ENCODE results near the gene CRYBB2. TPM values are rescaled to one million over a fixed set of nuclear protein-coding genes. Genes with fewer than 3 reads are reported as not detected.

Gene CRYBB2
- total RNA-seq, 5 donors from 2014 or later (not counting 1 experiment from before 2014, with no cell fraction given): not detected

DNA sequence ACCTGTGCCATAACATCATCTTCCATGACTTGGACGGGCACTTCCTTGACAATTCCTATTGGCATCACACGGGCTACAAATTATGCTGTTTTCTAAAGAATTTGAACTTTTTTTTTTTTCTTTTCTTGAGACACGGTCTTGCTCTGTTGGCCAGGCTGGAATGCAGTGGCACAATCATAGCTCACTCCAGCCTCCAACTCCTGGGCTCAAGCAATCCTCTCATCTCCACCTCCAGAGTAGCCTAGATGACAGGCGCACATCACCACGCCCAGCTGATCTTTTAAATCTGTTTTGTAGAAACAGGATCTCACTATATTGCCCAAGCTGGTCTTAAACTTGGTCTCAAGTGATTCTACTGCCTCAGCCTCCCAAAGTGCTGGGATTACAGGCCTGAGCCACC, 23.1 kb upstream of the CRYBB2 start:
- DNase-seq (no peak), ATAC-seq (replicated peaks in 1 of 4) (no peak)
- H3K27ac Mint-ChIP-seq: no peak overlapping the region
- H3K27me3 Mint-ChIP-seq: no peaks in the 10 kb centered on the region
- H3K36me3 ChIP-seq (ENCODE audit: control insufficient read depth in 2 of 2, extremely low read depth in 1 of 2, insufficient read depth in 1 of 2, low read length in 1 of 2): peaks cover 11 to 22% of the 10 kb centered on the region in 2 donors
- 93% methylated on average over 5 of the region's 5 CpGs for WGBS (ENCODE audit: insufficient coverage)
- H3K9me3 Mint-ChIP-seq: no peaks in the 10 kb centered on the region
- peaks cover 35% of the 10 kb centered on the region for H3K36me3 Mint-ChIP-seq
- no peaks in the 10 kb centered on the region for H3K27me3 ChIP-seq (replicated peaks in 1 of 2; ENCODE audit: control insufficient read depth in 2 of 2, extremely low read depth in 1 of 2, insufficient read depth in 2 of 2, low read length in 1 of 2)
- no peaks in the 10 kb centered on the region for H3K9me3 ChIP-seq
- H3K4me1 ChIP-seq (ENCODE audit: control insufficient read depth in 1 of 2, extremely low read depth in 1 of 2, insufficient read depth in 2 of 2, low read length in 2 of 2): no peaks in the 10 kb centered on the region
- H3K27ac ChIP-seq (ENCODE audit: low read length): no peak overlapping the region
- H3K4me1 Mint-ChIP-seq: no peaks in the 10 kb centered on the region
- H3K4me3 Mint-ChIP-seq: no peak overlapping the region
- CTCF ChIA-PET: interaction anchor here in 1 of 2 donors (0.6 kb wide), 1 partner anchor 27 kb away, joined by 4 read pairs; no protein-coding TSS in a partner anchor
- POLR2A ChIA-PET: no interaction called here
- H3K4me3 ChIP-seq (ENCODE audit: control insufficient read depth in 1 of 2, extremely low read depth in 1 of 2, low read length in 1 of 2): no peak overlapping the region

DNA sequence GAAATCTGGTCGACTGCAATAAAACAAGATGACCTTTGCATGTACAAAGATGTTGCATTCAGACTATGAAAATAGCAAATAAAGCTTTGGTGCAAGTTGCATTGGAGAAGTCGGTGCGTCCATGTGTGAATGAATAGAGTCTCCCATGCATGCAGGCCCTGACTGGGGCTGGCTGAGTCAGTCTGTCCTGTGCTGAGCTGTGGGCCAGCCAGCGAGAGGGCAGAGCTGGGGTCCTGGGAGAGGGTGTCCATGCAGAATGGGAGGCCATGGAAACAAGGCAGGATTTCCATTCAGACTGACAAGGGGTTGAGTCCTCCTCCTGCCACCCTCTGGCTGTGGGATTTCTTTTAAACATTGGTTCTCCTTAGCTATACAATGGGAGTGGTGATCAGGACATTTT, 22.1 kb upstream of the CRYBB2 start:
- Mint-ChIP-seq H3K4me1 (no peaks in the 10 kb centered on the region), H3K27me3 (no peaks in the 10 kb centered on the region), H3K9me3 (no peaks in the 10 kb centered on the region), H3K4me3 (no peak overlapping the region), H3K36me3 (peaks cover 32% of the 10 kb centered on the region), H3K27ac (no peak overlapping the region)
- no peaks in the 10 kb centered on the region for H3K27me3 ChIP-seq (replicated peaks in 1 of 2; ENCODE audit: control insufficient read depth in 2 of 2, extremely low read depth in 1 of 2, insufficient read depth in 2 of 2, low read length in 1 of 2)
- 92% methylated on average over 3 of the region's 4 CpGs for WGBS (ENCODE audit: insufficient coverage)
- no peaks in the 10 kb centered on the region for H3K4me1 ChIP-seq (ENCODE audit: control insufficient read depth in 1 of 2, extremely low read depth in 1 of 2, insufficient read depth in 2 of 2, low read length in 2 of 2)
- ATAC-seq (replicated peaks in 1 of 4): no peak
- POLR2A ChIA-PET: interaction anchor here in 1 of 2 donors (0.6 kb wide), 1 partner anchor 9 kb away, joined by 7 read pairs; no protein-coding TSS in a partner anchor
- CTCF ChIA-PET: no interaction called here
- H3K4me3 ChIP-seq (ENCODE audit: control insufficient read depth in 1 of 2, extremely low read depth in 1 of 2, low read length in 1 of 2): no peak overlapping the region
- DNase-seq: no peak
- H3K36me3 ChIP-seq (ENCODE audit: control insufficient read depth in 2 of 2, extremely low read depth in 1 of 2, insufficient read depth in 1 of 2, low read length in 1 of 2): peaks cover 9 to 17% of the 10 kb centered on the region in 2 donors
- no peak overlapping the region for H3K27ac ChIP-seq (ENCODE audit: low read length)
- H3K9me3 ChIP-seq: no peaks in the 10 kb centered on the region

DNA sequence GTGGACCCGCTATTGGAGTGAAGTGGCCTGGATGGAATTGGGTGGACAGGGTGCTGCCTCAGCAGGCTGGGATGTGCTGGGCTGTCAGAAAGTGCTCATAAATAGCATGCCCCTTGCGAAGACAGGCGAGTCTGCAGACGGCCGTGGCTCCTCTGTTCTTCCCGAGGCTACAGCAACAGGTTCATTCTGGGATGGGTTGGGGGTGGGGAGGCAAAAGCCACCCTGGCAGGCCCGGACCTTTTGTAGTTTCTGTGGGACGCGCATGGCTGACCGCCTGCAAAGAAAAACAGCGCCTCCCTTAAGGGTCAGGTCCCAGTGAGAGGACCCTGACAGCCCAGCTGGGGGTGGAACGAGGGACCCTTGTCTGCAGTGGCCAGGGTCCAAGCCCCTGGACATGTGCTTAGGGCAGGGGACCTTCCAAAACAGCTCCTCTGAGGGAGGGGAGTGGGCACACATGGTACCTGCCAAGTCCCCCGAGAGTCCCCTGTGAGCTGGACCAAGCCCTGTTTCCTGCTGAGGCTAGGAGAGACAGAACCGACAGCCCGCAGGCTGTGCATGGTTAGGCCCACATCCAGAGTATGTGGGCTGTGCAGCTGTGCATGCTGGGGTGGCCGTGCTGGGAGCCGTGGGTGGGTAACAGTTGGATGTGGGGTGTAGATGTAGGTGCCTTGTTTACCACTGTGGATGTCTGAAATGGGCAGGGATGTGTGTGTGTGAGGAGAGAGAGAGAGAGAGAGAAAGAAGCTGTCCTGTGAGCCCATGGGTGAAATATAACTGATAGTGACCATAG, 19.5 kb upstream of the CRYBB2 start, which contains the start of gene CRYBB3:
Gene CRYBB3 (plus strand): TSS at position 128 of the 790 bp plus-strand sequence. CDS start 1,539 bp downstream, outside the sequence.
- ChIA-PET CTCF (no interaction called here), POLR2A (no interaction called here)
- no peak for ATAC-seq (replicated peaks in 1 of 4)
- no peaks in the 10 kb centered on the region for H3K9me3 Mint-ChIP-seq
- no peak within 1 kb of the TSS for H3K27ac Mint-ChIP-seq
- Histone ChIP-seq H3K4me1 (ENCODE audit: control insufficient read depth in 1 of 2, extremely low read depth in 1 of 2, insufficient read depth in 2 of 2, low read length in 2 of 2) (no peaks in the 10 kb centered on the region), H3K36me3 (ENCODE audit: control insufficient read depth in 2 of 2, extremely low read depth in 1 of 2, insufficient read depth in 1 of 2, low read length in 1 of 2) (peaks cover 0 to 5% of the 10 kb centered on the region in 2 donors), H3K4me3 (ENCODE audit: control insufficient read depth in 1 of 2, extremely low read depth in 1 of 2, low read length in 1 of 2) (no peak within 1 kb of the TSS), H3K9me3 (no peaks in the 10 kb centered on the region), H3K27ac (ENCODE audit: low read length) (no peak within 1 kb of the TSS), H3K27me3 (replicated peaks in 1 of 2; ENCODE audit: control insufficient read depth in 2 of 2, extremely low read depth in 1 of 2, insufficient read depth in 2 of 2, low read length in 1 of 2) (no peaks in the 10 kb centered on the region)
- no peak within 1 kb of the TSS for H3K4me3 Mint-ChIP-seq
- no peak for DNase-seq
- peaks cover 15% of the 10 kb centered on the region for H3K36me3 Mint-ChIP-seq
- H3K4me1 Mint-ChIP-seq: no peaks in the 10 kb centered on the region
- 81% methylated on average over 17 of the region's 17 CpGs for WGBS (ENCODE audit: insufficient coverage)
- H3K27me3 Mint-ChIP-seq: no peaks in the 10 kb centered on the region

DNA sequence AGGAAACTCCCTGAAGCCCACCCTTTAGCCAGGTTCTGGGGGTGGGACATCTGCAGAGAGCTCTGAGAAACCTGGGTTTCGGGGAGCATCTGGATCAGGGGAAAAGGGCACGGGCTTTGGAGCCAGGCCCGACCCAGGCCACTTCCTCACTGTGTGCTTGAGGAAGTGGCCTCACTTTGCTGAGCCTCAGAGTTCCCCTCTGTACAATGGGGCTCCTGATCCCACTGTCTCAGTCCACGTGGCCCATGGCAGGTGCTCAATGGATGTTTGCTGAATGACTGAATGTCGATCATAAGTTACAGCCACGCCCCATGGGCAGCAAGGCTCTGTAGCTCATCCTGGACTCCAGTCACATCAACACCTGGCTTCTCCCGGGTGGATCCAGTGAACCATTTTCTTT, 18.5 kb upstream of the CRYBB2 start:
- H3K36me3 Mint-ChIP-seq: peaks cover 13% of the 10 kb centered on the region
- no peak overlapping the region for H3K27ac Mint-ChIP-seq
- peaks cover 0 to 5% of the 10 kb centered on the region in 2 donors for H3K36me3 ChIP-seq (ENCODE audit: control insufficient read depth in 2 of 2, extremely low read depth in 1 of 2, insufficient read depth in 1 of 2, low read length in 1 of 2)
- DNase-seq: no peak
- no peak overlapping the region for H3K4me3 ChIP-seq (ENCODE audit: control insufficient read depth in 1 of 2, extremely low read depth in 1 of 2, low read length in 1 of 2)
- ATAC-seq (replicated peaks in 1 of 4): no peak
- 57% methylated on average over 6 of the region's 7 CpGs for WGBS (ENCODE audit: insufficient coverage)
- no peaks in the 10 kb centered on the region for H3K27me3 ChIP-seq (replicated peaks in 1 of 2; ENCODE audit: control insufficient read depth in 2 of 2, extremely low read depth in 1 of 2, insufficient read depth in 2 of 2, low read length in 1 of 2)
- H3K4me1 Mint-ChIP-seq: no peaks in the 10 kb centered on the region
- ChIA-PET POLR2A (no interaction called here), CTCF (interaction anchor here in 1 of 2 donors (0.5 to 1.0 kb wide), 2 partner anchors 10 to 119 kb away, joined by 3 to 10 read pairs; no protein-coding TSS in a partner anchor)
- no peak overlapping the region for H3K4me3 Mint-ChIP-seq
- no peaks in the 10 kb centered on the region for H3K9me3 Mint-ChIP-seq
- no peak overlapping the region for H3K27ac ChIP-seq (ENCODE audit: low read length)
- H3K4me1 ChIP-seq (ENCODE audit: control insufficient read depth in 1 of 2, extremely low read depth in 1 of 2, insufficient read depth in 2 of 2, low read length in 2 of 2): no peaks in the 10 kb centered on the region
- no peaks in the 10 kb centered on the region for H3K9me3 ChIP-seq
- H3K27me3 Mint-ChIP-seq: no peaks in the 10 kb centered on the region

DNA sequence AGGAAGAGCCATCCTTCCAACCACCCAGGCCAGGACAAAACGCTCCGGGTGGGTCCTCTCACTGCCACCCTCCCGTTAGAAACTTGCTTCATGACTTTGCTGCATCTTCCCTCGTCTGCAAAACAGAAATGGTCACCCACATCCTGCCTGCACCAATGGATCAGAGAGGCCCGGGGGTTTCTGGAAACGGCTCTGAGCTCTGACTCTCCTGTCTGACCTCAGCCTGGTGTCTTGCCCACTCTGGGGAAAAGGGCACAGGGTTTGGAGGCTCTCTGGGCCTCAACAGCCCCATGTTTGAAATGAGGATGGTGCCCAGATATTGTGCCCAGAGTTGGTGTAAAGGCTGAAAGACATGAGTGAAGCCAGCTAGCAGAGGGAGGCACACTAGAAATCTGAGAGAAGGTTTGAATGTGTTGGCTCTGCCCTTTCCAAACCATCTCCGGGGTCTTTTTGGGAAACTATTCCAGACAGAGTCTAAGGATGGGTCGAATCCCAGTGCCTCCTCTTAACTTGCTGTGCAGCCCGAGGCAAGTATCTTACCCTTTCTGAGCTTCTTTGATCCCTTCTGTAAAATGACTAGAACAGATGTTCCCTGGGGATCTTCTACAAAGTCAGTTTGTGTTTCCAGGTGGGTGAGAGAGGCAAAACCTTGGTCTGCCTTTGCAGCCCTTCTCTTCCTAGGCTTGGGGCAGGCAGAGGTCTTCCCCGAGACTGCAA, 17.7 kb upstream of the CRYBB2 start:
- no peak overlapping the region for H3K4me3 ChIP-seq (ENCODE audit: control insufficient read depth in 1 of 2, extremely low read depth in 1 of 2, low read length in 1 of 2)
- CTCF ChIA-PET: interaction anchor here in 1 of 2 donors (0.6 to 1.0 kb wide), 2 partner anchors 61 to 120 kb away, joined by 3 read pairs; no protein-coding TSS in a partner anchor
- no peak overlapping the region for H3K27ac ChIP-seq (ENCODE audit: low read length)
- POLR2A ChIA-PET: no interaction called here
- Mint-ChIP-seq H3K27me3 (no peaks in the 10 kb centered on the region), H3K36me3 (peaks cover 7% of the 10 kb centered on the region), H3K4me3 (no peak overlapping the region), H3K9me3 (no peaks in the 10 kb centered on the region), H3K27ac (no peak overlapping the region), H3K4me1 (no peaks in the 10 kb centered on the region)
- H3K4me1 ChIP-seq (ENCODE audit: control insufficient read depth in 1 of 2, extremely low read depth in 1 of 2, insufficient read depth in 2 of 2, low read length in 2 of 2): no peaks in the 10 kb centered on the region
- H3K27me3 ChIP-seq (replicated peaks in 1 of 2; ENCODE audit: control insufficient read depth in 2 of 2, extremely low read depth in 1 of 2, insufficient read depth in 2 of 2, low read length in 1 of 2): no peaks in the 10 kb centered on the region
- WGBS (ENCODE audit: insufficient coverage): 37% methylated on average over 5 of the region's 10 CpGs
- peaks cover 0 to 5% of the 10 kb centered on the region in 2 donors for H3K36me3 ChIP-seq (ENCODE audit: control insufficient read depth in 2 of 2, extremely low read depth in 1 of 2, insufficient read depth in 1 of 2, low read length in 1 of 2)
- no peaks in the 10 kb centered on the region for H3K9me3 ChIP-seq
- DNase-seq (no peak), ATAC-seq (replicated peaks in 1 of 4) (no peak)

DNA sequence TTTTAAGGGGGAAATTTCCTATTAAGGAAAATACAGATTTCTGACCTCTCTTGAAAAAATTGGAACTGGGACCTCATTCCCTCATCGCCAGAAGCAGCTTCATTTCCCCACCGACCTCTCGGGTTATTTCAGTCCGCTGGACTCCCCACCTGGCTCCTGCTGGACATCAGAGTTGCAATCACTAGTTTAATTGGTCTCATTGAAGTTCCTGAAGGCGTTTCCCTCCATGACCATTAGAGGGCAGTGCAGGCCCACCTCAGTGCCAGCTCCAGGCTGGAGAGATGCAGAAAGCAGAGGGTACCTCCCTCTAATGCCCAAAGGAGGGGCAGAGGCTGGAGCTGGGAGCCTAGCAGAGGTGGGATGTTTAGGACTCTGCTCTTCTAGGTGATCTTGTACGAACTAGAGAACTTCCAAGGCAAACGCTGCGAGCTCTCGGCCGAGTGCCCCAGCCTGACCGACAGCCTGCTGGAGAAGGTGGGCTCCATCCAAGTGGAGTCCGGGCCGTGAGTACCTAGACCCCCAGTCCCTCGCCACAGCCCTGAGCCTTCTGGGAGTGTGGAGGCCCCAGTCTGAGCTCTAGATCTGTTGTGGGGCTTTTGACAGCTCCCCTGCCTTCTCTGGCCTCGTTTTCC, 17.0 kb upstream of the CRYBB2 start:
- CTCF ChIA-PET: interaction anchor here in 1 of 2 donors (0.6 kb wide), 1 partner anchor 62 kb away, joined by 3 read pairs; no protein-coding TSS in a partner anchor
- H3K27ac ChIP-seq (ENCODE audit: low read length): no peak overlapping the region

More for the DNA sequence above, 17.0 kb upstream of the CRYBB2 start:
- Mint-ChIP-seq H3K4me3 (no peak overlapping the region), H3K27ac (no peak overlapping the region), H3K4me1 (no peaks in the 10 kb centered on the region), H3K9me3 (no peaks in the 10 kb centered on the region), H3K36me3 (peaks cover 4% of the 10 kb centered on the region), H3K27me3 (no peaks in the 10 kb centered on the region)
- H3K36me3 ChIP-seq (ENCODE audit: control insufficient read depth in 2 of 2, extremely low read depth in 1 of 2, insufficient read depth in 1 of 2, low read length in 1 of 2): peaks cover 0 to 3% of the 10 kb centered on the region in 2 donors
- POLR2A ChIA-PET: no interaction called here
- peak in 31 of 35 experiments; percentile 9 to 68 (median 35) for DNase-seq
- no peaks in the 10 kb centered on the region for H3K9me3 ChIP-seq
- no peak overlapping the region for H3K4me3 ChIP-seq (ENCODE audit: control insufficient read depth in 1 of 2, extremely low read depth in 1 of 2, low read length in 1 of 2)
- H3K4me1 ChIP-seq (ENCODE audit: control insufficient read depth in 1 of 2, extremely low read depth in 1 of 2, insufficient read depth in 2 of 2, low read length in 2 of 2): no peaks in the 10 kb centered on the region
- H3K27me3 ChIP-seq (replicated peaks in 1 of 2; ENCODE audit: control insufficient read depth in 2 of 2, extremely low read depth in 1 of 2, insufficient read depth in 2 of 2, low read length in 1 of 2): no peaks in the 10 kb centered on the region
- ATAC-seq (replicated peaks in 1 of 4): peak in 3 of 4 experiments; percentile 54 to 60 (median 55)
- WGBS (ENCODE audit: insufficient coverage): 45% methylated on average over 11 of the region's 15 CpGs
